Measurements from ENCODE around the gene KRT16. TPM values are rescaled to one million over a fixed set of nuclear protein-coding genes. Genes with fewer than 3 reads are reported as not detected.
"Not testable (repeated sequence)": the region's sequence is repeated elsewhere in the genome, so short reads cannot be mapped to it uniquely, and the experiment has no call there.

KRT16 gene
- total and polyA plus RNA-seq, 2 donors (not counting 3 experiments of a cell fraction or from before 2014, with no cell fraction given): not detected

GRCh38 chr17:41583137-41584127, 29.1 kb downstream of the KRT16 start:
- intact Hi-C loops (cut with micrococcal nuclease): no loop called here
- TF ChIP-seq CTCF (IDR thresholded peaks at IDR 0.05; ENCODE audit: extremely low read depth in 1 of 2, insufficient read depth in 1 of 2, low read depth in 1 of 2, low read length in 2 of 2) (no peak), FOS (IDR thresholded peaks at IDR 0.05; ENCODE audit: borderline replicate concordance, insufficient read depth, low read length) (no peak), EZH2 (IDR thresholded peaks at IDR 0.05; ENCODE audit: borderline replicate concordance, low read depth, low read length, severe bottlenecking) (no peak), POLR2AphosphoS5 (IDR thresholded peaks at IDR 0.05; ENCODE audit: insufficient read depth, low read depth, low read length) (no peak)
- no peaks in the 10 kb centered on the region for H4K20me1 ChIP-seq (replicated peaks; ENCODE audit: control insufficient read depth, extremely low read depth, insufficient read depth, low read length)
- no peak for FAIRE-seq
- no peaks in the 10 kb centered on the region for H3K79me2 ChIP-seq (ENCODE audit: control insufficient read depth, insufficient read depth, low read length)
- H3K9me1 ChIP-seq (replicated peaks; ENCODE audit: control insufficient read depth, extremely low read depth, insufficient read depth, low read length): no peaks in the 10 kb centered on the region
- dilution Hi-C loops (cut with MboI; ENCODE audit: extremely low pct_ligation_motif_present, low sequenced_read_pairs): no loop called here
- H3K4me1 ChIP-seq (ENCODE audit: control insufficient read depth, extremely low read depth, insufficient read depth, low read length): no peaks in the 10 kb centered on the region
- H3K9me3 ChIP-seq (replicated peaks; ENCODE audit: control insufficient read depth, insufficient read depth, low read length): no peaks in the 10 kb centered on the region
- DNase-seq (ENCODE audit: low read depth, low spot score): no peak
- H3K4me3 ChIP-seq (replicated peaks in 1 of 3; ENCODE audit: insufficient read depth in 1 of 3, low read depth in 1 of 3, low read length in 3 of 3): no peak overlapping the region
- H3K36me3 ChIP-seq (ENCODE audit: control insufficient read depth in 2 of 2, extremely low read depth in 1 of 2, insufficient read depth in 2 of 2, low read length in 2 of 2): no peaks in the 10 kb centered on the region
- H3K9ac ChIP-seq (replicated peaks; ENCODE audit: extremely low read depth, insufficient read depth, low read length): no peak overlapping the region
- no peak overlapping the region for H2AFZ ChIP-seq (ENCODE audit: low read depth, low read length)
- ChIA-PET POLR2A (no interaction called here), CTCF (interaction anchor here (1.5 to 3.3 kb wide), 4 partner anchors 34 to 79 kb away, joined by 3 to 16 read pairs (median 6); no protein-coding TSS in a partner anchor)
- peaks cover 0 to 2% of the 10 kb centered on the region in 2 experiments for H3K27me3 ChIP-seq (ENCODE audit: control insufficient read depth in 2 of 2, insufficient read depth in 2 of 2, low read length in 2 of 2)
- BruUV-seq (replicated peaks): no TSS peak
- no peak overlapping the region for H3K27ac ChIP-seq (ENCODE audit: insufficient read depth, low read depth, low read length)
- no peak overlapping the region for H3K4me2 ChIP-seq (ENCODE audit: insufficient read depth, low read length)

DNA sequence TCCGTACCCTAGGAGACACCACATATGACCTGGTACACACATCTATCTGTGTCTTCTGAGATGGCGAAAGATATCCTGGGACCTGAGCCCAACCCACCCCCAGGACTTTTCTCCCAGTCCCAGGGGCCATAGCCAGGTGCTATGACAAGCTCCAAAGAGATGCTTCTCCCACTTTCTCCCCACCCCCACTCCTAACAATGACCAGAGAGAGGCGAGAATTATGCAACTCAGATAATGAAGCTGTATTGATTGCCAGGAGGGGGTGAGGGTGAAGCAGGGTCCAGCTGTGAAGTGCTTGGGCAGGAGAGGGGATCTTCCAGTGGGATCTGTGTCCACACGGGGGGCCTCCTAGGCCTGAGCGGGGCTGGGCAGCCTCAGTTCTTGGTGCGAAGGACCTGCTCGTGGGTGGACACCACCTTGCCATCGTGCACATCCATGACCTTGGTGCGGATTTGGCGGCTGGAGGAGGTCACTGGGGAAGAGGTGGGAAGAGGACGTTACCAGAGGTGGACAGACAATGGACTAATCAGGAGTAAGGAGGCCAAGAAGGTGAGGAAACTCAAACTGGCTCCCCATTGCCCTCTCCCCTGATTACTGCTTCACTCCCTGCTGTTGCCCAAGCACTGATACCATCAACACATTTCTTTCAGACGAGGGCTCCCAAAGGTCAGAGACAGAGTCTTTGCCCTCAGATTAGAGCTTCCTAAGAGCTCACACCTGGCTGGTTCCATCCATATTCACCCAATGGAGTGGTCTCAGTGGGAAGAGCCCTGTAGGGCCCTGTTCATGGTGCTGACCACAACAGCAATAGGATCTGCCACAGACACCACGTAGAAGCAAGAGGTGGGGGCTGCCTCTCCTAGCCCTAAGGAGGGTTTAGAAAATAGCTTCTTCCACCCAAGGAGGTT, 30.3 kb downstream of the KRT16 start:
- POLR2A ChIA-PET; H3K27me3 ChIP-seq (ENCODE audit: control insufficient read depth in 2 of 2, insufficient read depth in 2 of 2, low read length in 2 of 2); H3K4me3 ChIP-seq (replicated peaks in 1 of 3; ENCODE audit: insufficient read depth in 1 of 3, low read depth in 1 of 3, low read length in 3 of 3); H2AFZ ChIP-seq (ENCODE audit: low read depth, low read length); BruUV-seq (replicated peaks); FAIRE-seq; H3K4me1 ChIP-seq (ENCODE audit: control insufficient read depth, extremely low read depth, insufficient read depth, low read length); H3K9ac ChIP-seq (replicated peaks; ENCODE audit: extremely low read depth, insufficient read depth, low read length); H3K9me1 ChIP-seq (replicated peaks; ENCODE audit: control insufficient read depth, extremely low read depth, insufficient read depth, low read length); H3K4me2 ChIP-seq (ENCODE audit: insufficient read depth, low read length); H3K36me3 ChIP-seq (ENCODE audit: control insufficient read depth in 2 of 2, extremely low read depth in 1 of 2, insufficient read depth in 2 of 2, low read length in 2 of 2); H3K9me3 ChIP-seq (replicated peaks; ENCODE audit: control insufficient read depth, insufficient read depth, low read length); intact Hi-C loops (cut with micrococcal nuclease); dilution Hi-C loops (cut with MboI; ENCODE audit: extremely low pct_ligation_motif_present, low sequenced_read_pairs); H4K20me1 ChIP-seq (replicated peaks; ENCODE audit: control insufficient read depth, extremely low read depth, insufficient read depth, low read length); H3K27ac ChIP-seq (ENCODE audit: insufficient read depth, low read depth, low read length); DNase-seq (ENCODE audit: low read depth, low spot score); H3K79me2 ChIP-seq (ENCODE audit: control insufficient read depth, insufficient read depth, low read length): not testable (repeated sequence)
- CTCF ChIA-PET: interaction anchor here (1.1 to 3.3 kb wide), 3 partner anchors 33 to 80 kb away, joined by 4 to 16 read pairs (median 5); no protein-coding TSS in a partner anchor
